ENCODE data around the gene TTC36. TPM values are rescaled to one million over a fixed set of nuclear protein-coding genes. Genes with fewer than 3 reads are reported as not detected.

TTC36 gene
- total and polyA plus RNA-seq, 9 of the 15 experiments (the other 6 are each of a cell fraction or from before 2014, with no cell fraction given): 0.22 to 0.23 TPM; not detected in 7

GRCh38 chr11:118530683-118531596 is 3.7 kb downstream of the TTC36 start, which contains the start of gene TMEM25 (continued):
- TF ChIP-seq ESRRA (IDR thresholded peaks at IDR 0.05; ENCODE audit: borderline replicate concordance, low read depth): 0 out of 2 replicates have a peak, but pooled peaks have one; percentile 12
- TF ChIP-seq CBX1 (IDR thresholded peaks at IDR 0.05; ENCODE audit: low read depth): no peak; the same call in 1 of the 2 replicates
- peak; percentile 65 for TF ChIP-seq MAX (CRISPR knock-in tag; IDR thresholded peaks at IDR 0.05)
- TF ChIP-seq ZBTB7A (IDR thresholded peaks at IDR 0.05; ENCODE audit: borderline replicate concordance, control insufficient read depth, low read depth, low read length): peak; percentile 85; the same call in 1 of the 2 replicates
- TF ChIP-seq ARID2 (IDR thresholded peaks at IDR 0.05): no peak
- TF ChIP-seq DIDO1 (tag; IDR thresholded peaks at IDR 0.05; ENCODE audit: low read depth): peak; percentile 56; the same call in 1 of the 2 replicates
- TF ChIP-seq SMAD2 (IDR thresholded peaks at IDR 0.05; ENCODE audit: low read depth, low read length): no peak
- peak; percentile 57 for TF ChIP-seq PCBP2 (IDR thresholded peaks at IDR 0.05; ENCODE audit: low read depth, low read length, poor library complexity, severe bottlenecking)
- TF ChIP-seq BRCA1 (IDR thresholded peaks at IDR 0.05): no peak
- no peak for TF ChIP-seq BRCA1 (CRISPR knock-in tag; IDR thresholded peaks at IDR 0.05)
- no peak for TF ChIP-seq ZBED1 (IDR thresholded peaks at IDR 0.05)
- TF ChIP-seq ZBTB17 (CRISPR knock-in tag; IDR thresholded peaks at IDR 0.05): peak; percentile 99
- peak; percentile 94 for TF ChIP-seq REST (IDR thresholded peaks at IDR 0.05; ENCODE audit: borderline replicate concordance)
- TF ChIP-seq REST (CRISPR knock-in tag; IDR thresholded peaks at IDR 0.05; ENCODE audit: low read depth): no peak
- no peak for TF ChIP-seq ELF4 (CRISPR knock-in tag; IDR thresholded peaks at IDR 0.05)
- no peak for TF ChIP-seq CREB1 (IDR thresholded peaks at IDR 0.05)
- TF ChIP-seq CREB1 (CRISPR knock-in tag; IDR thresholded peaks at IDR 0.05): peak; percentile 60
- TF ChIP-seq TAF15 (IDR thresholded peaks at IDR 0.05; ENCODE audit: low read depth, low read length): no peak
- TF ChIP-seq LARP7 (IDR thresholded peaks at IDR 0.05): 0 out of 2 replicates have a peak, but pooled peaks have one; percentile 58
- TF ChIP-seq TEAD1 (CRISPR knock-in tag; IDR thresholded peaks at IDR 0.05): peak in 1 of 2 experiments; percentile 45; a peak in 1 of 4 replicates
- no peak for TF ChIP-seq ZZZ3 (IDR thresholded peaks at IDR 0.05)
- peak; percentile 43; the same call in 1 of the 2 replicates for TF ChIP-seq GABPB1 (CRISPR knock-in tag; IDR thresholded peaks at IDR 0.05)
